BLaER1 treated with 17β-estradiol and CSF1 and Interleukin-3, amounts not matched to agents 10 nM and 100 nM (cell line): ENCODE results near the gene GPATCH8.

Experiments used
- H3K27ac ChIP-seq, 11 experiments: shearing (Covaris generic); formaldehyde crosslinking; 2 replicates each; pipeline ENCODE4 v1.8.1; 2022
- H3K27me3 ChIP-seq, 11 experiments: shearing (Covaris generic); formaldehyde crosslinking; 2 replicates each; pipeline ENCODE4 v1.8.1; 2022
- H3K36me3 ChIP-seq, 11 experiments: shearing (Covaris generic); formaldehyde crosslinking; 2 replicates each; pipeline ENCODE4 v1.8.1; 2022
- H3K4me1 ChIP-seq, 10 experiments: shearing (Covaris generic); formaldehyde crosslinking; 2 replicates each; pipeline ENCODE4 v1.8.1; 2022
- H3K4me2 ChIP-seq, 11 experiments: shearing (Covaris generic); formaldehyde crosslinking; 2 replicates each; pipeline ENCODE4 v1.8.1; 2022
- H3K4me3 ChIP-seq, 10 experiments: shearing (Covaris generic); formaldehyde crosslinking; 2 replicates each; pipeline ENCODE4 v1.8.1; 2022
- H3K9ac ChIP-seq, 11 experiments: shearing (Covaris generic); formaldehyde crosslinking; 2 replicates each; pipeline ENCODE4 v1.8.1; 2022
- H3K9me3 ChIP-seq, 11 experiments: shearing (Covaris generic); formaldehyde crosslinking; replicated peaks in 1 of 11; 2 replicates each; pipeline ENCODE4 v1.8.1; 2022
- H4K20me1 ChIP-seq, 11 experiments: shearing (Covaris generic); formaldehyde crosslinking; 2 replicates each; pipeline ENCODE4 v1.8.1; 2022
- Cebpa-rat ChIP-seq, 11 experiments: shearing (Covaris generic); IDR thresholded peaks; 2 replicates each; pipeline ENCODE4 v1.8.1; 2022

The GPATCH8 gene

GRCh38 chr17:44448412-44448811, 54.8 kb downstream of the GPATCH8 start:
- Histone ChIP-seq H3K36me3 (peaks cover 12 to 54% (median 26%) of the 10 kb centered on the region in 11 experiments; a peak in 19 of 22 replicates), H3K27me3 (no peaks in the 10 kb centered on the region), H3K4me1 (peaks cover 0 to 15% (median 7%) of the 10 kb centered on the region in 10 experiments; a peak in 12 of 20 replicates), H3K4me2 (peak overlapping the region in 2 of 11 experiments; percentile 4 to 17; a peak in 2 of 22 replicates), H3K27ac (no peak overlapping the region), H4K20me1 (peaks cover 44 to 99% (median 79%) of the 10 kb centered on the region in 11 experiments; a peak in 21 of 22 replicates), H3K4me3 (no peak overlapping the region), H3K9me3 (no peaks in the 10 kb centered on the region), H3K9ac (no peak overlapping the region)
- no peak for TF ChIP-seq Cebpa-rat (IDR thresholded peaks at IDR 0.05)

GRCh38 chr17:44444735-44445105, 58.5 kb downstream of the GPATCH8 start:
- no peaks in the 10 kb centered on the region for H3K9me3 ChIP-seq
- H3K4me2 ChIP-seq, result no peak overlapping the region
- peaks cover 0 to 16% (median 12%) of the 10 kb centered on the region in 10 experiments; a peak in 13 of 20 replicates for H3K4me1 ChIP-seq
- H3K27ac ChIP-seq, result no peak overlapping the region
- H3K9ac ChIP-seq, result no peak overlapping the region
- H3K27me3 ChIP-seq, result no peaks in the 10 kb centered on the region
- TF ChIP-seq Cebpa-rat (IDR thresholded peaks at IDR 0.05), result no peak
- no peak overlapping the region for H3K4me3 ChIP-seq
- H4K20me1 ChIP-seq, result peaks cover 38 to 98% (median 80%) of the 10 kb centered on the region in 11 experiments; a peak in 20 of 22 replicates
- H3K36me3 ChIP-seq, result peaks cover 18 to 62% (median 34%) of the 10 kb centered on the region in 11 experiments; a peak in 21 of 22 replicates

DNA sequence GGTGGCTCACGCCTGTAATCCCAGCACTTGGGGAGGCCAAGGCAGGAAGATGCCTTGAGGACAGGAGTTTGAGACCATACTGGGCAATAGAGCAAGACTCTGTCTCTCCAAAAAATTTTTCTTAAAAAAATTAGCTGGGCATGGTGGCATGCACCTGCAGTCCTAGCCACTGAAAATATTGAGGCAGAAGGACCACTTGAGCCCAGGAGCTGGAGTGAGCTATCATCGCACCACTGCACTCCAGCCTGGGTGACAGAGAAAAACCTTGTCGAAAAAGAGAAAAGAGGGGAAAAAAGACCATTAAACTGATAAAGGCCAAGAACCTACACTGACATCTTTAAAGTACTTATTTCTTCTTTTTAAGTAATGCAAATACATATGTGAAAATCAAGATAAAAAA, 60.4 kb downstream of the GPATCH8 start:
- peaks cover 0 to 18% (median 10%) of the 10 kb centered on the region in 10 experiments; a peak in 11 of 20 replicates for H3K4me1 ChIP-seq
- TF ChIP-seq Cebpa-rat (IDR thresholded peaks at IDR 0.05), result no peak
- no peak overlapping the region for H3K27ac ChIP-seq
- peaks cover 23 to 99% (median 88%) of the 10 kb centered on the region in 11 experiments; a peak in 20 of 22 replicates for H4K20me1 ChIP-seq
- no peak overlapping the region for H3K4me3 ChIP-seq
- peaks cover 24 to 58% (median 34%) of the 10 kb centered on the region in 11 experiments; a peak in 21 of 22 replicates for H3K36me3 ChIP-seq
- no peaks in the 10 kb centered on the region for H3K27me3 ChIP-seq
- H3K9ac ChIP-seq, result no peak overlapping the region
- H3K4me2 ChIP-seq, result no peak overlapping the region
- H3K9me3 ChIP-seq, result no peaks in the 10 kb centered on the region

- no peaks in the 10 kb centered on the region for H3K9me3 ChIP-seq
- peaks cover 37 to 64% (median 48%) of the 10 kb centered on the region in 11 experiments for H3K36me3 ChIP-seq
- no peak overlapping the region for H3K9ac ChIP-seq
- H3K4me3 ChIP-seq, result no peak overlapping the region
- peak overlapping the region in 1 of 11 experiments; percentile 21; a peak in 1 of 22 replicates for H3K4me2 ChIP-seq
- H3K27me3 ChIP-seq, result no peaks in the 10 kb centered on the region
- no peak overlapping the region for H3K27ac ChIP-seq
- no peak for TF ChIP-seq Cebpa-rat (IDR thresholded peaks at IDR 0.05)
- H4K20me1 ChIP-seq, result peaks cover 11 to 77% (median 59%) of the 10 kb centered on the region in 11 experiments; a peak in 18 of 22 replicates
- peaks cover 0 to 15% (median 10%) of the 10 kb centered on the region in 10 experiments; a peak in 11 of 20 replicates for H3K4me1 ChIP-seq
These were observed 64.0 kb downstream of the GPATCH8 start for GRCh38 chr17:44439168-44439567.

DNA sequence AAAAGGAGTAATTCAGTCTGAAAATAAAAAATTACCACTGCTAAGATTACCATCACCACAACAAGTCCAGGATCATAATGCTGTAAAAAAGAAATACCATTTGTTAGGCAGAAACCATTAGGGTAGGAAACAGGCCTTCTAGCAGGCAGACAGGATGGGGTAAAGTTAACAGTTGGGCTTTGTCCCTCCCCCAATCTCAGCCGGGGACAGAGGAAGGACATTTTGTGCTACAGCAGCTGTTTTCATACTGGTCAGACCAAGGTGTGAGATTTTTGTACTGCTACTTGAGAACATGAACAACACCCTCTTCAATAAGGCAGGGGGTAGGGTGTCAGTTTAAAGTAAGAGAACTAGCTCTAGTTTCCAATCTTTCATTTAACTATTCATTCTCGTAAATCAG, 64.6 kb downstream of the GPATCH8 start:
- no peaks in the 10 kb centered on the region for H3K9me3 ChIP-seq
- no peak for TF ChIP-seq Cebpa-rat (IDR thresholded peaks at IDR 0.05)
- no peaks in the 10 kb centered on the region for H3K27me3 ChIP-seq
- peak overlapping the region in 1 of 11 experiments; percentile 21; a peak in 2 of 22 replicates for H3K4me2 ChIP-seq
- peaks cover 40 to 70% (median 53%) of the 10 kb centered on the region in 11 experiments for H3K36me3 ChIP-seq
- H3K4me3 ChIP-seq, result no peak overlapping the region
- H3K4me1 ChIP-seq, result peaks cover 0 to 15% (median 10%) of the 10 kb centered on the region in 10 experiments; a peak in 11 of 20 replicates
- no peak overlapping the region for H3K9ac ChIP-seq
- no peak overlapping the region for H3K27ac ChIP-seq
- H4K20me1 ChIP-seq, result peaks cover 10 to 72% (median 54%) of the 10 kb centered on the region in 11 experiments; a peak in 18 of 22 replicates

- Histone ChIP-seq H3K4me1 (peaks cover 0 to 15% (median 10%) of the 10 kb centered on the region in 10 experiments; a peak in 10 of 20 replicates), H4K20me1 (peaks cover 0 to 65% (median 40%) of the 10 kb centered on the region in 11 experiments; a peak in 17 of 22 replicates), H3K9me3 (no peaks in the 10 kb centered on the region), H3K27me3 (no peaks in the 10 kb centered on the region), H3K4me3 (no peak overlapping the region), H3K4me2 (no peak overlapping the region), H3K27ac (no peak overlapping the region), H3K36me3 (peaks cover 60 to 80% (median 67%) of the 10 kb centered on the region in 11 experiments), H3K9ac (no peak overlapping the region)
- no peak for TF ChIP-seq Cebpa-rat (IDR thresholded peaks at IDR 0.05)
These were observed 66.9 kb downstream of the GPATCH8 start for GRCh38 chr17:44436336-44436735.

DNA sequence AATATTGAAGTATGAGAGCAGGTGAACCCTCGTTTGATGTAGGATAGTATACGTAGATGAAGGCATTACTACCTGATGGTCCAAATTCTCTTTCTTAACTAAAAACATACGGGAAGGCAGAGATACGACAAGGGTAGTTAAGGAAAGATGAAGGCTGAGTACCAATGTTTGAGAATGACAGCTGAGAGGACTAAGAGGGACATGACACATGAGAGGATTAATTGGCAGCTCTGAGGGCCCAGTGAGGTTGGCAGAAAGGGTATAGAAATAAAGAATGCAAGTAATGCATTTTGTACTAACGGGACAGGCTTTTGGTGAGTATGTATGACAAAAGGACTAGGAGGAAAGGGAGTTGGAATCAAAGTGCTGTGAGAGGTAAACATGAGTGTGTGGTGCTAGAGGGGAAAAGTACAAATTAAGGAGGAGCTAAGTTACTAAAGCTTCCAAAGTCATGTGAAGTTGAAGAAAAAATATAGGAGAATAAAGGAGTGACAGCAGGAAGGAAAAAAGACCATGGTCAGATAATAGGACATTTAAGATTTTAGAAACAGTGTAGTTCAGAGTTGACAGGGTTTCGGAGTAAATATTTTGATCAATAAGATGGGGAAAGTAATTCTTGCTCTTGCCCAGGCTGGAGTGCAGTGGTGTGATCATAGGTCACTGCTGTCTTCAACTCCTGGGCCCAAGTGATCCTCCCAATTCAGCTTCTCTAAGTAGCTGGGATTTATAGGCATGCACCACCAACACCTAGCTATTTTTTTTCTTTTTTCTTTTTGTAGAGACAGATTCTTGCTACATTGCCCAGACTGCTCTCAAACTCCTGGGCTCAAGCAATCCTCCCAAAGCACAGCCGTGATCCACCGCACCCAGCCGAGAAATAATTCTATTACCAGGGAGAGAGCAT, 70.7 kb downstream of the GPATCH8 start:
- H3K4me3 ChIP-seq, result no peak overlapping the region
- peaks cover 81 to 98% (median 90%) of the 10 kb centered on the region in 11 experiments for H3K36me3 ChIP-seq
- H3K9ac ChIP-seq, result no peak overlapping the region
- no peaks in the 10 kb centered on the region for H3K9me3 ChIP-seq
- peaks cover 0 to 7% (median 0%) of the 10 kb centered on the region in 10 experiments; a peak in 2 of 20 replicates for H3K4me1 ChIP-seq
- no peak overlapping the region for H3K27ac ChIP-seq
- H4K20me1 ChIP-seq, result peaks cover 0 to 41% (median 17%) of the 10 kb centered on the region in 11 experiments; a peak in 13 of 22 replicates
- no peaks in the 10 kb centered on the region for H3K27me3 ChIP-seq
- no peak overlapping the region for H3K4me2 ChIP-seq
- TF ChIP-seq Cebpa-rat (IDR thresholded peaks at IDR 0.05), result no peak

- H3K9me3 ChIP-seq, result no peaks in the 10 kb centered on the region
- no peak overlapping the region for H3K9ac ChIP-seq
- peaks cover 81 to 99% (median 90%) of the 10 kb centered on the region in 11 experiments for H3K36me3 ChIP-seq
- H3K4me3 ChIP-seq, result no peak overlapping the region
- no peak overlapping the region for H3K4me2 ChIP-seq
- H3K27me3 ChIP-seq, result no peaks in the 10 kb centered on the region
- no peaks in the 10 kb centered on the region for H3K4me1 ChIP-seq
- no peak overlapping the region for H3K27ac ChIP-seq
- TF ChIP-seq Cebpa-rat (IDR thresholded peaks at IDR 0.05), result no peak
- H4K20me1 ChIP-seq, result peaks cover 0 to 50% (median 33%) of the 10 kb centered on the region in 11 experiments; a peak in 18 of 22 replicates
These were observed 78.3 kb downstream of the GPATCH8 start for GRCh38 chr17:44424828-44425461.
